ENCODE measurements around the gene WNT16. TPM values are rescaled to one million over a fixed set of nuclear protein-coding genes. Genes with fewer than 3 reads are reported as not detected.
"Not testable (repeated sequence)": the region's sequence is repeated elsewhere in the genome, so short reads cannot be mapped to it uniquely, and the experiment has no call there.

Gene WNT16
- total and polyA plus RNA-seq, 12 donors: 0.06 to 0.19 (median 0.09) TPM; not detected in 4

GRCh38 chr7:121288894-121289293 lies 39.9 kb upstream of the WNT16 start:
- H3K36me3 ChIP-seq (replicated peaks in 1 of 2): no peaks in the 10 kb centered on the region
- intact Hi-C loops (cut with DNase I): no loop called here

GRCh38 chr7:121289930-121290329 lies 38.9 kb upstream of the WNT16 start:
- intact Hi-C loops (cut with DNase I); DNase-seq; H3K27me3 ChIP-seq; H3K4me3 ChIP-seq; H3K36me3 ChIP-seq (replicated peaks in 1 of 2); H3K9me3 ChIP-seq (replicated peaks in 1 of 3); H3K27ac ChIP-seq; H3K4me1 ChIP-seq (replicated peaks in 1 of 2): not testable (repeated sequence)
- WGBS, 4 donors: 92 to 98% (median 95%) methylated on average over 5 of the region's 5 CpGs

More at GRCh38 chr7:121288894-121289293, 39.9 kb upstream of the WNT16 start:
- Histone ChIP-seq H3K9me3 (replicated peaks in 1 of 3) (peaks cover 0 to 4% (median 0%) of the 10 kb centered on the region in 3 donors), H3K27ac (no peak overlapping the region), H3K4me1 (replicated peaks in 1 of 2) (no peaks in the 10 kb centered on the region), H3K4me3 (no peak overlapping the region), H3K27me3 (no peaks in the 10 kb centered on the region)
- DNase-seq: no peak
- TF ChIP-seq POLR2A (IDR thresholded peaks at IDR 0.05) (no peak), CTCF (IDR thresholded peaks at IDR 0.05) (no peak)

GRCh38 chr7:121294448-121294992 lies 34.3 kb upstream of the WNT16 start:
- intact Hi-C loops (cut with DNase I): no loop called here
- TF ChIP-seq CTCF (IDR thresholded peaks at IDR 0.05) (no peak), POLR2A (IDR thresholded peaks at IDR 0.05) (no peak)
- Histone ChIP-seq H3K4me3 (no peak overlapping the region), H3K27me3 (no peaks in the 10 kb centered on the region), H3K27ac (no peak overlapping the region), H3K36me3 (replicated peaks in 1 of 2) (no peaks in the 10 kb centered on the region), H3K4me1 (replicated peaks in 1 of 2) (no peaks in the 10 kb centered on the region), H3K9me3 (replicated peaks in 1 of 3) (no peaks in the 10 kb centered on the region)
- DNase-seq: no peak
- 82 to 90% (median 86%) methylated on average over 2 of the region's 2 CpGs for WGBS, 4 donors

GRCh38 chr7:121297843-121298242 lies 31.0 kb upstream of the WNT16 start:
- Histone ChIP-seq H3K27me3 (no peaks in the 10 kb centered on the region), H3K4me1 (replicated peaks in 1 of 2) (no peaks in the 10 kb centered on the region), H3K4me3 (no peak overlapping the region), H3K36me3 (replicated peaks in 1 of 2) (no peaks in the 10 kb centered on the region), H3K9me3 (replicated peaks in 1 of 3) (no peaks in the 10 kb centered on the region), H3K27ac (no peak overlapping the region)
- no peak for DNase-seq
- WGBS, 4 donors: 72 to 79% (median 77%) methylated on average over 2 of the region's 2 CpGs
- TF ChIP-seq POLR2A (IDR thresholded peaks at IDR 0.05) (no peak), CTCF (IDR thresholded peaks at IDR 0.05) (no peak)
- intact Hi-C loops (cut with DNase I): no loop called here

GRCh38 chr7:121298831-121299239 lies 30.0 kb upstream of the WNT16 start:
- Histone ChIP-seq H3K4me3 (no peak overlapping the region), H3K27ac (no peak overlapping the region), H3K27me3 (no peaks in the 10 kb centered on the region), H3K9me3 (replicated peaks in 1 of 3) (no peaks in the 10 kb centered on the region), H3K36me3 (replicated peaks in 1 of 2) (no peaks in the 10 kb centered on the region), H3K4me1 (replicated peaks in 1 of 2) (no peaks in the 10 kb centered on the region)
- TF ChIP-seq POLR2A (IDR thresholded peaks at IDR 0.05) (no peak), CTCF (IDR thresholded peaks at IDR 0.05) (no peak)
- WGBS, 4 donors: 57 to 66% (median 64%) methylated on average over 2 of the region's 2 CpGs
- DNase-seq: no peak
- intact Hi-C loops (cut with DNase I): no loop called here

Data from adrenal gland (tissue), 12 donors.